DND-41 (cell line): ENCODE data around the gene SH2B3.

Source experiments
- EZH2 ChIP-seq: IDR thresholded peaks from 3 replicates; pipeline ENCODE4 v1.6.1; 2012; ENCODE audit warnings: borderline replicate concordance, low read depth, mild to moderate bottlenecking, moderate library complexity, low read length, inconsistent platforms; ENCODE audit not compliant: severe bottlenecking
- TF ChIP-seq, protein P1 (sequence below): IDR thresholded peaks from 2 replicates; pipeline ENCODE4 v1.5.1; 2012; ENCODE audit warnings: borderline replicate concordance, low read length, moderate library complexity, mild to moderate bottlenecking; ENCODE audit not compliant: poor library complexity, severe bottlenecking; ENCODE audit errors: extremely low read depth

DNA sequence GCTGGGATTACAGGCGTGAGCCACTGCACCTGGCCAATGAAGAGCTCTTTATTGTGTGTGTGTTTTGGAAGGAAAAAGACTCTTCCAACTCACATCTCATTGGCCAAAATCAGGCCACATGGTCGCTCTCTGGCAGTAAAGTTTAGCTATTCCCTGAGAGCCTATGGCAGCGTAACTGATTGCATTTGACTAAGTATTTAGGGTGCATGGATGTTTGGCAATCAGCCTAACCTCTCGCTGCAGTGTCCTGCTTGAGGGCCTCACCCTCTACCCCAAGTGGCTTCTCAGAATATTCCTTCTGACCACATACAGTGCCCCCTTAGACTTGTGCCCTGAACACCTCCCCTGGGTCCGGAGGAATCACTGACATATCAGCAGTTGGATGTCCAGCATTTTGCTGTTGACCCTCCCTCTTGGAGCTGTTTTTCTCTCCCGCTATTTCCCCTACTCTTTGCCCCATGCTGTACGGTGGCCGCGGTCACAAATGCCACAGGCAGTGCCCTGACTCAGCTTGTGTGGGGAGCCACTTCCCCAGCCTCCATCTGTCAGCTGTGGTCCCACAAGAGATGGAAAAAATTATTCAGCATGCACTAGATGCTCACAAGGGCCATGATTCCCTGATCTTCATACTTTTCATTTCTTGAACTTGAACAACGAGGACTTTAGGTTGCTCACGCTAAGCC lies 46.4 kb upstream of the SH2B3 start:
- TF ChIP-seq, protein P1, sequence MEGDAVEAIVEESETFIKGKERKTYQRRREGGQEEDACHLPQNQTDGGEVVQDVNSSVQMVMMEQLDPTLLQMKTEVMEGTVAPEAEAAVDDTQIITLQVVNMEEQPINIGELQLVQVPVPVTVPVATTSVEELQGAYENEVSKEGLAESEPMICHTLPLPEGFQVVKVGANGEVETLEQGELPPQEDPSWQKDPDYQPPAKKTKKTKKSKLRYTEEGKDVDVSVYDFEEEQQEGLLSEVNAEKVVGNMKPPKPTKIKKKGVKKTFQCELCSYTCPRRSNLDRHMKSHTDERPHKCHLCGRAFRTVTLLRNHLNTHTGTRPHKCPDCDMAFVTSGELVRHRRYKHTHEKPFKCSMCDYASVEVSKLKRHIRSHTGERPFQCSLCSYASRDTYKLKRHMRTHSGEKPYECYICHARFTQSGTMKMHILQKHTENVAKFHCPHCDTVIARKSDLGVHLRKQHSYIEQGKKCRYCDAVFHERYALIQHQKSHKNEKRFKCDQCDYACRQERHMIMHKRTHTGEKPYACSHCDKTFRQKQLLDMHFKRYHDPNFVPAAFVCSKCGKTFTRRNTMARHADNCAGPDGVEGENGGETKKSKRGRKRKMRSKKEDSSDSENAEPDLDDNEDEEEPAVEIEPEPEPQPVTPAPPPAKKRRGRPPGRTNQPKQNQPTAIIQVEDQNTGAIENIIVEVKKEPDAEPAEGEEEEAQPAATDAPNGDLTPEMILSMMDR = no peak
- TF ChIP-seq EZH2 = no peak
